Smooth muscle cell of the brain vasculature (primary cell): ENCODE data around the gene RAB3B.

Experiments
- DNase-seq: peaks from one replicate; pipeline ENCODE4 v3.0.0-alpha.2; 2012; ENCODE audit warnings: low read depth, low spot score

Gene RAB3B

GRCh38 chr1:51957618-51958017 lies 32.9 kb downstream of the RAB3B start:
- DNase-seq = no peak

- no peak for DNase-seq
These were observed 33.7 kb downstream of the RAB3B start for GRCh38 chr1:51956528-51957509.

GRCh38 chr1:51955797-51956527 lies 34.5 kb downstream of the RAB3B start:
- DNase-seq = no peak

GRCh38 chr1:51954783-51955182 lies 35.7 kb downstream of the RAB3B start:
- DNase-seq = no peak

GRCh38 chr1:51953079-51953478 lies 37.4 kb downstream of the RAB3B start:
- DNase-seq = no peak

- DNase-seq = no peak
These were observed 37.9 kb downstream of the RAB3B start for GRCh38 chr1:51952638-51953037.

GRCh38 chr1:51950701-51951100 lies 39.8 kb downstream of the RAB3B start:
- DNase-seq = no peak

- DNase-seq = no peak
These were observed 41.3 kb downstream of the RAB3B start for GRCh38 chr1:51949014-51949702.

GRCh38 chr1:51948491-51948915 lies 42.0 kb downstream of the RAB3B start:
- no peak for DNase-seq

GRCh38 chr1:51946300-51946699 lies 44.2 kb downstream of the RAB3B start:
- no peak for DNase-seq

- no peak for DNase-seq
These were observed 44.9 kb downstream of the RAB3B start for GRCh38 chr1:51945591-51945990.

GRCh38 chr1:51942281-51942680 lies 48.2 kb downstream of the RAB3B start:
- DNase-seq = no peak

- no peak for DNase-seq
These were observed 49.0 kb downstream of the RAB3B start for GRCh38 chr1:51941528-51941927.

GRCh38 chr1:51937112-51937511 lies 53.4 kb downstream of the RAB3B start:
- no peak for DNase-seq

GRCh38 chr1:51936531-51936930 lies 54.0 kb downstream of the RAB3B start:
- no peak for DNase-seq

GRCh38 chr1:51933344-51933743 lies 57.2 kb downstream of the RAB3B start:
- DNase-seq = no peak

- DNase-seq = no peak
These were observed 60.2 kb downstream of the RAB3B start for GRCh38 chr1:51930329-51930728.

GRCh38 chr1:51928896-51929295 lies 61.6 kb downstream of the RAB3B start:
- no peak for DNase-seq

GRCh38 chr1:51927029-51927428 lies 63.5 kb downstream of the RAB3B start:
- DNase-seq = no peak

GRCh38 chr1:51926171-51926812 lies 64.2 kb downstream of the RAB3B start:
- no peak for DNase-seq

- DNase-seq = no peak
These were observed 66.0 kb downstream of the RAB3B start for GRCh38 chr1:51924455-51924854.

GRCh38 chr1:51922040-51922439 lies 68.5 kb downstream of the RAB3B start:
- DNase-seq = no peak
